Measurements from ENCODE around the gene GNAS-AS1. TPM values are rescaled to one million over a fixed set of nuclear protein-coding genes. Genes with fewer than 3 reads are reported as not detected.

The GNAS-AS1 gene
- total and polyA plus RNA-seq, 2 of the 8 experiments (the other 6 are each of a cell fraction or from before 2014, with no cell fraction given), result 4.7 to 13.7 TPM

GRCh38 chr20:58811334-58811733 is 39.4 kb downstream of the GNAS-AS1 start:
- no peak overlapping the region for H3K18ac ChIP-seq (ENCODE audit: extremely low read depth, low read length)
- no peak overlapping the region for H3K27ac ChIP-seq (ENCODE audit: low read depth, low read length)
- H3K4me3 ChIP-seq (ENCODE audit: extremely low read depth in 1 of 4, insufficient read depth in 2 of 4, low read depth in 3 of 4, low read length in 4 of 4), result no peak overlapping the region
- no peak overlapping the region for H3K23ac ChIP-seq (ENCODE audit: insufficient read length)
- H2AK5ac ChIP-seq (ENCODE audit: low read depth, low read length), result no peak overlapping the region
- H2BK12ac ChIP-seq (ENCODE audit: low read depth, low read length), result no peak overlapping the region; the same call in 1 of the 2 replicates
- ChIA-PET CTCF (ENCODE audit: partially characterized antibody) (interaction anchor here (1.0 to 1.4 kb wide), 3 partner anchors 9 to 35 kb away, joined by 3 to 4 read pairs (median 3); no protein-coding TSS in a partner anchor), POLR2A (ENCODE audit: partially characterized antibody) (interaction anchor here (2.1 to 9.9 kb wide), 3 partner anchors 9 to 57 kb away, joined by 7 to 119 read pairs (median 18); no protein-coding TSS in a partner anchor)
- FAIRE-seq, result no peak
- H2BK5ac ChIP-seq (ENCODE audit: low read depth, low read length), result no peak overlapping the region
- H4K20me1 ChIP-seq (replicated peaks in 1 of 2; ENCODE audit: control insufficient read depth in 1 of 2, insufficient read depth in 2 of 2, low read length in 2 of 2), result peaks cover 0 to 4% of the 10 kb centered on the region in 2 experiments
- H2AFZ ChIP-seq (ENCODE audit: low read length), result no peak overlapping the region
- H3K14ac ChIP-seq (ENCODE audit: insufficient read length), result no peak overlapping the region
- H3K36me3 ChIP-seq (ENCODE audit: control insufficient read depth in 2 of 4, insufficient read depth in 4 of 4, low read length in 3 of 4), result no peaks in the 10 kb centered on the region; a peak in 1 of 8 replicates
- no peak for DNase-seq (ENCODE audit: low read depth in 1 of 2, low spot score in 2 of 2)
- H4K91ac ChIP-seq (replicated peaks; ENCODE audit: insufficient read length, low read length), result no peak overlapping the region
- H4K8ac ChIP-seq (ENCODE audit: extremely low read depth, insufficient read depth, low read length), result no peak overlapping the region
- H3K79me1 ChIP-seq (ENCODE audit: low read depth, low read length), result no peaks in the 10 kb centered on the region
- H2BK120ac ChIP-seq (replicated peaks; ENCODE audit: low read depth, low read length), result no peak overlapping the region
- no peaks in the 10 kb centered on the region for H3K79me2 ChIP-seq (ENCODE audit: control insufficient read depth in 1 of 2, insufficient read depth in 2 of 2, low read length in 2 of 2)
- H3K56ac ChIP-seq (replicated peaks; ENCODE audit: insufficient read length, low read depth, low read length), result no peak overlapping the region
- no peak overlapping the region for H2BK20ac ChIP-seq (ENCODE audit: low read length)
- H3K9me3 ChIP-seq (ENCODE audit: insufficient read depth in 2 of 2, low read depth in 1 of 2, low read length in 1 of 2), result no peaks in the 10 kb centered on the region
- no peak overlapping the region for H2BK15ac ChIP-seq (ENCODE audit: low read length)
- H3K4me1 ChIP-seq (replicated peaks in 1 of 4; ENCODE audit: control insufficient read depth in 3 of 4, insufficient read depth in 4 of 4, low read length in 3 of 4), result no peaks in the 10 kb centered on the region; a peak in 1 of 7 replicates
- no peak overlapping the region for H4K5ac ChIP-seq (ENCODE audit: insufficient read length, low read depth, low read length)
- no peak overlapping the region for H3K9ac ChIP-seq (replicated peaks in 1 of 4; ENCODE audit: extremely low read depth in 1 of 4, low read depth in 3 of 4, low read length in 3 of 4)
- 91% methylated on average over 13 of the region's 13 CpGs; no CpG with 5 or more reads in 1 of the 2 experiments for WGBS, 2 experiments (ENCODE audit: extremely low coverage in 1 of 2, insufficient coverage in 1 of 2, insufficient read length in 1 of 2, insufficient replicate concordance in 2 of 2, low coverage in 1 of 2, low lambda C conversion rate in 2 of 2, missing lambda C conversion rate in 1 of 2)
- no peaks in the 10 kb centered on the region for H3K23me2 ChIP-seq (ENCODE audit: low read depth, low read length)
- no peak overlapping the region for H3K4ac ChIP-seq (replicated peaks; ENCODE audit: insufficient read length, low read depth, low read length)
- no peak overlapping the region for H3K4me2 ChIP-seq (ENCODE audit: insufficient read depth in 1 of 2, low read depth in 2 of 2, low read length in 2 of 2)
- H3K27me3 ChIP-seq (replicated peaks in 1 of 4; ENCODE audit: control insufficient read depth in 3 of 4, extremely low read depth in 1 of 4, insufficient read depth in 3 of 4, low read length in 3 of 4), result no peaks in the 10 kb centered on the region
- TF ChIP-seq BCL11A (IDR thresholded peaks at IDR 0.05; ENCODE audit: low read depth in 2 of 2, low read length in 2 of 2), result no peak
- TF ChIP-seq NANOG (IDR thresholded peaks at IDR 0.05; ENCODE audit: insufficient read depth, low read depth, low read length, poor library complexity, severe bottlenecking), result no peak
- no peak for TF ChIP-seq RNF2 (IDR thresholded peaks at IDR 0.05; ENCODE audit: borderline replicate concordance, low read depth, low read length, missing control alignments, poor library complexity, severe bottlenecking)
- TF ChIP-seq SRF (IDR thresholded peaks at IDR 0.05; ENCODE audit: low read depth, low read length), result no peak
- no peak for TF ChIP-seq SUZ12 (IDR thresholded peaks at IDR 0.05; ENCODE audit: low read length)
- TF ChIP-seq JUN (IDR thresholded peaks at IDR 0.05; ENCODE audit: low read depth, low read length), result no peak
- no peak for TF ChIP-seq KDM4A (IDR thresholded peaks at IDR 0.05; ENCODE audit: low read depth, low read length, severe bottlenecking)
- TF ChIP-seq POU5F1 (IDR thresholded peaks at IDR 0.05; ENCODE audit: low read depth, low read length), result no peak
- no peak for TF ChIP-seq EP300 (IDR thresholded peaks at IDR 0.05; ENCODE audit: borderline replicate concordance in 1 of 2, low read depth in 2 of 2, low read length in 2 of 2)
- TF ChIP-seq JUND (IDR thresholded peaks at IDR 0.05; ENCODE audit: low read length), result no peak
- no peak for TF ChIP-seq GABPA (IDR thresholded peaks at IDR 0.05; ENCODE audit: borderline replicate concordance, insufficient read depth, low read length)
- TF ChIP-seq CEBPB (IDR thresholded peaks at IDR 0.05; ENCODE audit: low read depth, low read length), result no peak
- TF ChIP-seq KDM1A (IDR thresholded peaks at IDR 0.05; ENCODE audit: borderline replicate concordance, low read length), result no peak
- no peak for TF ChIP-seq RBBP5 (IDR thresholded peaks at IDR 0.05; ENCODE audit: borderline replicate concordance, low read depth, low read length)
